ENCODE data around the gene LRRN4CL. TPM values are rescaled to one million over a fixed set of nuclear protein-coding genes. Genes with fewer than 3 reads are reported as not detected.

The LRRN4CL gene
- total and polyA plus RNA-seq, 11 donors = 0.63 to 8.6 (median 2.5) TPM

GRCh38 chr11:62648185-62648966, 41.0 kb downstream of the LRRN4CL start:
- Histone ChIP-seq H3K36me3 (peaks cover 0 to 40% (median 34%) of the 10 kb centered on the region in 9 donors), H3K4me1 (peaks cover 0 to 45% (median 34%) of the 10 kb centered on the region in 12 donors), H3K27me3 (no peaks in the 10 kb centered on the region), H3K27ac (no peak overlapping the region), H3K9me3 (no peaks in the 10 kb centered on the region), H3K4me3 (no peak overlapping the region)
- intact Hi-C loops (cut with DNase I) = loop anchor here in 3 of 10 donors (5.0 kb wide), 1 partner anchor 36 kb away; the partner anchor contains the start of genes EML3 (in 3 of the 3) and ROM1 (in 3 of the 3)
- TF ChIP-seq CTCF (IDR thresholded peaks at IDR 0.05) (no peak), POLR2A (IDR thresholded peaks at IDR 0.05) (no peak)
- WGBS, 4 donors = 91 to 93% (median 92%) methylated on average over 20 to 24 of the region's 24 CpGs
- ATAC-seq (no peak), DNase-seq (peak in 1 of 5 donors; percentile 29)

GRCh38 chr11:62647609-62648005, 41.7 kb downstream of the LRRN4CL start:
- TF ChIP-seq CTCF (IDR thresholded peaks at IDR 0.05) (no peak), POLR2A (IDR thresholded peaks at IDR 0.05) (no peak)
- DNase-seq = peak in 1 of 5 donors; percentile 31
- 86 to 93% (median 89%) methylated on average over 4 to 6 of the region's 6 CpGs for WGBS, 4 donors

GRCh38 chr11:62646825-62647608, 42.3 kb downstream of the LRRN4CL start:
- peak; percentile 1 to 4 (median 2) for ATAC-seq
- Histone ChIP-seq H3K36me3 (peaks cover 0 to 53% (median 47%) of the 10 kb centered on the region in 9 donors), H3K4me3 (peak overlapping the region in 9 of 12 donors; percentile 71 to 100 (median 89)), H3K9me3 (no peaks in the 10 kb centered on the region), H3K27ac (peak overlapping the region in 6 of 12 donors; percentile 3 to 98 (median 78)), H3K27me3 (no peaks in the 10 kb centered on the region), H3K4me1 (peaks cover 0 to 40% (median 28%) of the 10 kb centered on the region in 12 donors)
- WGBS, 4 donors = 45 to 64% (median 55%) methylated on average over 20 to 32 of the region's 32 CpGs
- DNase-seq = peak in 1 of 5 donors; percentile 56
- intact Hi-C loops (cut with DNase I) = loop anchor here in 5 of 10 donors (1.0 to 5.0 kb wide), 3 partner anchors 18 to 35 kb away; partner anchors contain the start of genes EML3 (in 3 of the 5), ROM1 (in 3 of the 5), C11orf98 (in 1 of the 5) and CSKMT (in 1 of the 5)
- TF ChIP-seq CTCF (IDR thresholded peaks at IDR 0.05) (no peak), POLR2A (IDR thresholded peaks at IDR 0.05) (no peak)

More at GRCh38 chr11:62647609-62648005, 41.7 kb downstream of the LRRN4CL start:
- Histone ChIP-seq H3K27ac (no peak overlapping the region), H3K9me3 (no peaks in the 10 kb centered on the region), H3K4me1 (peaks cover 0 to 45% (median 33%) of the 10 kb centered on the region in 12 donors), H3K27me3 (no peaks in the 10 kb centered on the region), H3K4me3 (no peak overlapping the region), H3K36me3 (peaks cover 0 to 47% (median 42%) of the 10 kb centered on the region in 9 donors)
- intact Hi-C loops (cut with DNase I) = loop anchor here in 4 of 10 donors (2.0 to 5.0 kb wide), 2 partner anchors 17 to 35 kb away; partner anchors contain the start of genes EML3 (in 3 of the 4), ROM1 (in 3 of the 4), C11orf98 (in 1 of the 4) and CSKMT (in 1 of the 4)
- ATAC-seq = no peak
